ENCODE data around the gene FAM187B.

GRCh38 chr19:35179830-35180229 lies 48.7 kb downstream of the FAM187B start:
- TF ChIP-seq, protein P1, sequence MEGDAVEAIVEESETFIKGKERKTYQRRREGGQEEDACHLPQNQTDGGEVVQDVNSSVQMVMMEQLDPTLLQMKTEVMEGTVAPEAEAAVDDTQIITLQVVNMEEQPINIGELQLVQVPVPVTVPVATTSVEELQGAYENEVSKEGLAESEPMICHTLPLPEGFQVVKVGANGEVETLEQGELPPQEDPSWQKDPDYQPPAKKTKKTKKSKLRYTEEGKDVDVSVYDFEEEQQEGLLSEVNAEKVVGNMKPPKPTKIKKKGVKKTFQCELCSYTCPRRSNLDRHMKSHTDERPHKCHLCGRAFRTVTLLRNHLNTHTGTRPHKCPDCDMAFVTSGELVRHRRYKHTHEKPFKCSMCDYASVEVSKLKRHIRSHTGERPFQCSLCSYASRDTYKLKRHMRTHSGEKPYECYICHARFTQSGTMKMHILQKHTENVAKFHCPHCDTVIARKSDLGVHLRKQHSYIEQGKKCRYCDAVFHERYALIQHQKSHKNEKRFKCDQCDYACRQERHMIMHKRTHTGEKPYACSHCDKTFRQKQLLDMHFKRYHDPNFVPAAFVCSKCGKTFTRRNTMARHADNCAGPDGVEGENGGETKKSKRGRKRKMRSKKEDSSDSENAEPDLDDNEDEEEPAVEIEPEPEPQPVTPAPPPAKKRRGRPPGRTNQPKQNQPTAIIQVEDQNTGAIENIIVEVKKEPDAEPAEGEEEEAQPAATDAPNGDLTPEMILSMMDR (IDR thresholded peaks at IDR 0.05; ENCODE audit: low read depth, low read length, missing input control), result no peak
- TF ChIP-seq RXRA (IDR thresholded peaks at IDR 0.05), result no peak

Measured in liver (tissue), 3 donors.